GM19324 (cell line): ENCODE measurements around the gene PCDHA5.

Experiments used
- ATAC-seq: cut with Tn5 transposase; IDR thresholded peaks from one replicate; pipeline ENCODE4 v1.9.1; 2021; ENCODE audit warnings: mild to moderate bottlenecking, moderate library complexity; ENCODE audit not compliant: unreplicated experiment, low FRiP score

PCDHA5 gene

DNA sequence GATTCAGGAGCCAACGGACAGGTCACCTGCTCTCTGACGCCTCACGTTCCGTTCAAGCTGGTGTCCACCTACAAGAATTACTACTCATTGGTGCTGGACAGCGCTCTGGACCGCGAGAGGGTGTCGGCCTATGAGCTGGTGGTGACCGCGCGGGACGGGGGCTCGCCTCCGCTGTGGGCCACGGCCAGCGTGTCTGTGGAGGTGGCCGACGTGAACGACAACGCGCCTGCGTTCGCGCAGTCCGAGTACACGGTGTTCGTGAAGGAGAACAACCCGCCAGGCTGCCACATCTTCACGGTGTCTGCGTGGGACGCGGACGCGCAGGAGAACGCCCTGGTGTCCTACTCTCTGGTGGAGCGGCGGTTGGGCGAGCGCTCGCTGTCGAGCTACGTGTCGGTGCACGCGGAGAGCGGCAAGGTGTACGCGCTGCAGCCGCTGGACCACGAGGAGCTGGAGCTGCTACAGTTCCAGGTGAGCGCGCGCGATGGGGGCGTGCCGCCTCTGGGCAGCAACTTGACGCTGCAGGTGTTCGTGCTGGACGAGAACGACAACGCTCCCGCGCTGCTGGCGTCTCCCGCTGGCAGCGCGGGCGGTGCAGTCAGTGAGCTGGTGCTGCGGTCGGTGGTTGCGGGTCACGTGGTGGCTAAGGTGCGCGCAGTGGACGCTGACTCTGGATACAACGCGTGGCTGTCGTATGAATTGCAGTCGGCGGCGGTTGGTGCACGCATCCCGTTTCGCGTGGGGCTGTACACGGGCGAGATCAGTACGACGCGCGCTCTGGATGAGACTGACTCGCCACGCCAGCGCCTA, 36.0 kb downstream of the PCDHA5 start:
- ATAC-seq = no peak

- ATAC-seq = no peak
Measured at GRCh38 chr5:140857987-140858240, 36.5 kb downstream of the PCDHA5 start.

GRCh38 chr5:140862441-140863295, 41.3 kb downstream of the PCDHA5 start:
- no peak for ATAC-seq

- ATAC-seq = no peak
Measured at GRCh38 chr5:140868721-140869554, 47.5 kb downstream of the PCDHA5 start, which contains the start of gene PCDHA11. TSS of gene PCDHA11 (plus strand) at chr5:140868957. CDS start at chr5:140869104, 147 bp downstream.

- ATAC-seq = no peak
Measured at GRCh38 chr5:140869555-140869886, 48.1 kb downstream of the PCDHA5 start.

DNA sequence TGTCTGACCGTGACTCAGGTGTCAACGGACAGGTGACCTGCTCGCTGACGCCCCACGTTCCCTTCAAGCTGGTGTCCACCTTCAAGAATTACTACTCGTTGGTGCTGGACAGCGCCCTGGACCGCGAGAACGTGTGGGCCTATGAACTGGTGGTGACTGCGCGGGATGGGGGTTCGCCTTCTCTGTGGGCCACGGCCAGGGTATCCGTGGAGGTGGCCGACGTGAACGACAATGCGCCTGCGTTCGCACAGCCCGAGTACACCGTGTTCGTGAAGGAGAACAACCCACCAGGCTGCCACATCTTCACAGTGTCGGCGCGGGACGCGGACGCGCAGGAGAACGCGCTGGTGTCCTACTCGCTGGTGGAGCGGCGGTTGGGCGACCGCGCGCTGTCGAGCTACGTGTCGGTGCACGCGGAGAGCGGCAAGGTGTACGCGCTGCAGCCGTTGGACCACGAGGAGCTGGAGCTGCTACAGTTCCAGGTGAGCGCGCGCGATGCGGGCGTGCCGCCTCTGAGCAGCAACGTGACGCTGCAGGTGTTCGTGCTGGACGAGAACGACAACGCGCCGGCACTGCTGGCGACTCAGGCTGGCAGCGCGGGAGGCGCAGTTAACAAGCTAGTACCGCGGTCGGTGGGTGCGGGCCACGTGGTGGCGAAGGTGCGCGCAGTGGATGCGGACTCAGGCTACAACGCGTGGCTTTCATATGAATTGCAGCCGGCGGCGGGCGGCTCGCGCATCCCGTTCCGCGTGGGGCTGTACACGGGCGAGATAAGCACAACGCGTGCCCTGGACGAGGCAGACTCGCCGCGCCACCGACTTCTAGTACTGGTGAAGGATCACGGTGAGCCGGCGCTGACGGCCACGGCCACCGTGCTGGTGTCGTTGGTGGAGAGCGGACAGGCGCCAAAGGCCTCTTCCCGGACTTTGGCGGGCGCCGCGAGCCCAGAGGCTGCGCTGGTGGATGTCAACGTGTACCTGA, 49.1 kb downstream of the PCDHA5 start:
- ATAC-seq = no peak
